Esophagus muscularis mucosa (tissue), 3 donors: ENCODE results near the gene C1QA.

ENCODE experiments used
- POLR2A ChIP-seq: fragments of 450-650 bp; IDR thresholded peaks from one replicate; pipeline ENCODE4 v1.6.1; 2017; ENCODE audit warnings: antibody characterized with exemption, moderate library complexity, mild to moderate bottlenecking, low read depth
- TF ChIP-seq, protein P1 (sequence below), 3 experiments: fragments of 200-600 bp in 2 of 3; fragments of 450-650 bp in 1 of 3; sonication (generic) in 2 of 3; IDR thresholded peaks; one replicate each; pipeline ENCODE4 v1.5.1; 2017 to 2019; ENCODE audit warnings: antibody characterized with exemption in 3 of 3, mild to moderate bottlenecking in 2 of 3, moderate library complexity in 1 of 3

DNA sequence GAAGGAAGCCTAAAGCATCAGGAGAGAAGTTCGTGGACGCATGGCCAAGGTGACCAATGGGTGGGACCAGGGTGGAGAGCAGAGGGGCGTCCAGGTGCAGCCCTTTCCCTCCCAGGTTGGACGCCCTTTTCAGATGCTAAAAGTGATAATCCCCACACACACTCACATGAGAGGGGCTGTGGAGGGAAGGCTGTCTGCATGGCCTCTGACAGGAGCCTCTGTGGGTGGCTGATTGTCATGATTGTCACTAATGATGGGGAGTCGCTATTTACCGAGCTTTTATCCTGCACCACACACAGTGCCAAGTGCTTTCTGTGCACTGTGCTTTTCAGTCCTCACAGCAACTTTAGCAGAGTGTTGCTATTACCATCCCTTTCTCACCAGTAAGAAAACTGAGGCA lies 27.1 kb upstream of the C1QA start:
- TF ChIP-seq POLR2A: no peak
- TF ChIP-seq, protein P1, sequence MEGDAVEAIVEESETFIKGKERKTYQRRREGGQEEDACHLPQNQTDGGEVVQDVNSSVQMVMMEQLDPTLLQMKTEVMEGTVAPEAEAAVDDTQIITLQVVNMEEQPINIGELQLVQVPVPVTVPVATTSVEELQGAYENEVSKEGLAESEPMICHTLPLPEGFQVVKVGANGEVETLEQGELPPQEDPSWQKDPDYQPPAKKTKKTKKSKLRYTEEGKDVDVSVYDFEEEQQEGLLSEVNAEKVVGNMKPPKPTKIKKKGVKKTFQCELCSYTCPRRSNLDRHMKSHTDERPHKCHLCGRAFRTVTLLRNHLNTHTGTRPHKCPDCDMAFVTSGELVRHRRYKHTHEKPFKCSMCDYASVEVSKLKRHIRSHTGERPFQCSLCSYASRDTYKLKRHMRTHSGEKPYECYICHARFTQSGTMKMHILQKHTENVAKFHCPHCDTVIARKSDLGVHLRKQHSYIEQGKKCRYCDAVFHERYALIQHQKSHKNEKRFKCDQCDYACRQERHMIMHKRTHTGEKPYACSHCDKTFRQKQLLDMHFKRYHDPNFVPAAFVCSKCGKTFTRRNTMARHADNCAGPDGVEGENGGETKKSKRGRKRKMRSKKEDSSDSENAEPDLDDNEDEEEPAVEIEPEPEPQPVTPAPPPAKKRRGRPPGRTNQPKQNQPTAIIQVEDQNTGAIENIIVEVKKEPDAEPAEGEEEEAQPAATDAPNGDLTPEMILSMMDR (IDR thresholded peaks at IDR 0.05): no peak
